Glomerular visceral epithelial cell (primary cell): ENCODE measurements around the gene RBM19.
"Not testable (repeated sequence)": the region's sequence is repeated elsewhere in the genome, so short reads cannot be mapped to it uniquely, and the experiment has no call there.

Experiments
- DNase-seq: peaks from one replicate; pipeline ENCODE4 v3.0.0-alpha.2; 2016; ENCODE audit errors: extremely low spot score

The RBM19 gene

DNA sequence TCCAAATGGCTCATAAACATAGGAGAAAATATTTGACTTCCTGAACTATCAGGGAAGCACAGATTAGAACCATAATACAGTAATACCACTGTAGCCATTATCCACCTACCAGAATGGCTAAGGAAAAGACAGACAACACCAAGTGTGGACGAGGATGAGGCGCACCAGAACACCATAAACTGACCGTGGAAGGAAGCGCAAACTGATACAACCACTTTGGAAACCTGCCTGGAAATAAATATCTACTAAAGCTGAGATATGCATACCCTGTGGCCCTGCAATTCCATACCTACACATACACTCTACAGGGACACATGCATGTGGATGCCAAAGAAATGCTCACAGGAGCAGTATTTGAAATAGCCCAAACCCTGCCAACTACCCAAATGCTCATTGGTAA lies 60.3 kb downstream of the RBM19 start:
- no peak for DNase-seq

DNA sequence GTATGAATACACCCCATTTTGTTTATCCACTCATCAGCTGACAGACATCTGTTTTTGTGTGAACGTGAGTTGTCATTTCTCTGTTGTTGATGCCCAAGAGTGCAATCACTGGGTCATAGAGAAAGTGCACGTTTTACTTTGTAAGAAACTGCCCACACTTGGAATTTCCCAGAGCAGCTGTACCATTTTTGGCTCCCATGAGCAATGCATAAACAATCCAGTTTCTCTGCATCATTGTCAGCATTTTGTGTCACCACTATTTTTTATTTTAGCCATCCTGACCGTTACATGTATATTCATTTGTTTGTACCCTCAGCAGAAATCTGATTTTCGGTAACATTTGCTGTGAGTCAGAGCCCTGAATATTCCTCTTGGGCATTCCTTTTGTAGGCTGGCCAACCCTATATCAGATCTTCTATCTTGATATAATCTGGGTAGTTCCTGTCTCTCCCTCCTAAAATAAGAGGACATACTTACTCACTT lies 62.7 kb downstream of the RBM19 start:
- DNase-seq = no peak

DNA sequence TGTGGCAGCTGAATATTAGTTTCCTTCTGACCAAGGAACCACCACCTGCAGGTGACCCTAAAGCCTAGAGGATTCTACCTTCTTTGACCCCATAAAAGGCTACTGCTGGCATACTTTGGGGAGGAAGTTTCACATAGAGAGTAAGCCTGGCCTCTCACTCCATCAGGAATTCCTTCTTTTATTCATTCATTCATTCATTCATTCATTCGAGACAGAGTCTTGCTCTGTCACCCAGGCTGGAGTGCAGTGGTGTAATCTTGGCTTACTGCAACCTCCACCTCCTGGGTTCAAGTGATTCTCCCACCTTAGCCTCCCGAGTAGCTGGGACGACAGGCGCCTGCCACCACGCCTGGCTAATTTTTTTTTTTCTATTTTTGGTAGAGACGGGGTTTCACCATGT lies 64.8 kb downstream of the RBM19 start:
- not testable (repeated sequence) for DNase-seq

- no peak for DNase-seq
Measured at GRCh38 chr12:113900716-113901115, 65.4 kb downstream of the RBM19 start.

GRCh38 chr12:113899561-113900471 lies 66.3 kb downstream of the RBM19 start:
- no peak for DNase-seq

- no peak for DNase-seq
Measured at GRCh38 chr12:113899042-113899560, 67.0 kb downstream of the RBM19 start.

GRCh38 chr12:113898466-113898865 lies 67.7 kb downstream of the RBM19 start:
- DNase-seq = no peak

GRCh38 chr12:113897406-113897805 lies 68.7 kb downstream of the RBM19 start:
- no peak for DNase-seq

DNA sequence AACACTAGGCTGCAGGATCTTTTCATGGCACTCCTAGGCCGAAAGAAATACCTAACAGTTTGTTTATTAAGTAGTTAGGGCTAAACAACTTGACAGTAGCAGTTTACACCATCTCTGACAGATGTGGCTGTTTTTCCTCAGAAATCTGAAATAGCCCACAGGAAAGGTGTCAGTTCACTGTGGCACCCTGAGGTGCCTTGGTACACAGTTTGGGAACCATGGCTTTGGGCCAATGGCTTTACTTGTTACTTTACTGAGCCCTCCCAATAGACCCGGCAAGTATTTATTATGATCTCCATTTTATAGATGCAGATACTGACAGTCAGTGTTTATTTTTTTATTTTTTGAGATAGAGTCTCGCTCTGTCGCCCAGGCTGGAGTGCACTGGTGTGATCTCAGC lies 69.3 kb downstream of the RBM19 start:
- DNase-seq = no peak

- DNase-seq = no peak
Measured at GRCh38 chr12:113896194-113896593, 69.9 kb downstream of the RBM19 start.

DNA sequence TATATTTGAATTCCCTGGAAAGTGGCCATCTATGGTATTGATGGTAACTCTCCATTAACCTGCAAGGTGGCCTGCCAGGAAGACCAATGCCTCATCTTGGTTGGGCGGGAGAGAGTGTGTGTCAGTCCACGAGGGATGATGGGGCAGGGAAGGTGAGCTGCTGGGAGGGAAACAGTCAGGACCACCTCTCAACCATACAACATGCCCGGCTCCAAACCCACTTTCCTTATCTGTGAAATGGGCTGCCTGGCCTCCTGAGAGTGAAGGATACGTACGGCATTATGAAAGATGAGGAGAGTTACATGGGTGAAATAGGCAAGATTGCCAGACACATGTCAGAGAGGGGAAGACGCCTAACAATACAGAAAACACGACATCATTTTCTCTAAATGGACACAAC lies 70.9 kb downstream of the RBM19 start:
- no peak for DNase-seq

DNA sequence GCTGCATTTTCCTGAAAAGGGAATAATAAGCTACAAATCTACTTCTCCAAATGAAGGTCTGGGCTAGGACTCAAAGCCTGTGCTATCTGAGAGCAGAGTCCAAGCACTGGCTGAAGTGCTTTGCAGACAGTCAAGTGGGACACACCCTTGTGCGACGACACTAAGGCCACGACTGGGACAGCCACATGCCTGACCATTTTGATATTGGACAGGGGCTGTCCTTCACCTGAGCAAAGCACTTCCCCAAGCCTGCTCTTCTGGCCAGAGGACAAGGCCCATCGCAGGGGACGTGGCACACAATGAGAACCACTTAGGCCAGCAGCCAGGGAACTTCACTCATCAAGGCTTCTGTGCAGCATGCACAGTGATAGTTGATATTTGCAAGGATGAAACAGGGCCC lies 71.4 kb downstream of the RBM19 start:
- no peak for DNase-seq

DNA sequence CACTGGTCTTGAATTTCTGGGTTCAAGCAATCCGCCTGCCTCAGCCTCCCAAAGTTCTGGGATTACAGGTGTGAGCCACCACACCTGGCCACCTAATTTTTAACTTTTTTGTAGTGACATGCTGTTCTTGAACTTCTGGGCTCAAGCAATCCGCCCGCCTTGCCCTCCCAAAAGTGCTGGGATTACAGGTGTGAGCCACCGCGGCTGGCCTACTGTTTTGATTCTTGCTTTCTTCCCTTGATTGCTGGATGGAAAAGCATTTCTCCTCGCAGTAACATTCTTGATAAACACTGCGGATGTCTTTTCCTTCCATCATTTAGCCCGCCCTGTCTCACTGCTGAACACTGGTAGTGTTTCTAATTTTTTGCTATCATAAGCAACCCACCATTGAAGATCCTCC lies 72.9 kb downstream of the RBM19 start:
- no peak for DNase-seq

DNA sequence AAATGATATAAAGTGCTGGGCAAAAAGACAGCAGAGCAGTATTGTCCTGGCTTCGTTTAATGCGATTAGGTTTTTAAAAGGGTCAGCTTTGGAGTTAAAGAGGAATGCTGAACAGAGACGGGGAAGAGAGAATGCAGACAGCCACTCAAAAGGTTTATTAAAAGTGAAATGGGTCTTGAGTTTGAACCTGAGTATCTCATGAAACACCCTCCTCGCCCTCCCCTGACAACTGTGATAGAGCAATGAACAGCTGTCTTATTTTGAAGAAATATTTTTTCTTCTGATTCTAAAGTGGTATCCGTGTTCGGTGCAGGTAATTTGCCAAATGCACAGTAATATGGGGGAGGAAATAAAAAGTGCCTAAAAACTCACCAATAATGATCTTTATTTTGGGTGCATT lies 73.6 kb downstream of the RBM19 start:
- no peak for DNase-seq

DNA sequence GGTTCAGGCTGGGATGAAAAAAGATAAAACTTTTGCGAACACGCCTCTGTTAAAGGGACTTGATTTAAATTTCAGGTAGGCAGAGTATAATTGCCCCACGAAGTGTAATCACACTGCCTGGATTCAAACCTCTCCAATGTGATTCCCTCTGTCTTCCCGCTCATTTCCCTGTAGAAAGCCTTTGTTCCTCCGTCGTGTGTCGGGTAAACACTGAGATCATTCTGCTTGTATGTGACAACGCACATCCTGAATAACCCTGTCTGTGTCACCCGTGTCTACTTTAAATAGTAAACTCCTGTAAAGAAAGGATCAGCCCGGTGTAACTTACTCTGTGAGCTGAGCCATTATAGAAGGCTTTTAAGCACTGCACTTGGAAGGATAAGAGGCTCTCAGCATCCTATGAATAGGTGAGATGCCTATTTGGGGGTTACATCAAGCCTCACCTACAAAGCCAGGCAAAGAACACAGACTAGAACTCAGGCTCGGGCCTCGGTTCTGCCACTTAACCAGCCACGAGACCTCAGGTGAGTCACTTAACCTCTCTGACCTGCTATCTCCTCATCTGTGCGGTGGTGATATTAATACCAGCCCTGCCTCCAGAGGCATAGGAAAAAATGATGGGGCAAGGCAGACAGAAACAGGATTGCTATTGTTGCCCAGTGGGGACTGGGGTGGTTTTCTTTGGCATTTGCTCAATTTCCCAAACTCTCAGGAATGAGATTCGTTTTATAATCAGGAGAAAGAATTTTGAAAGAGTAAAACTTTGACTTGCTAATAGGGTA lies 74.2 kb downstream of the RBM19 start:
- no peak for DNase-seq

DNA sequence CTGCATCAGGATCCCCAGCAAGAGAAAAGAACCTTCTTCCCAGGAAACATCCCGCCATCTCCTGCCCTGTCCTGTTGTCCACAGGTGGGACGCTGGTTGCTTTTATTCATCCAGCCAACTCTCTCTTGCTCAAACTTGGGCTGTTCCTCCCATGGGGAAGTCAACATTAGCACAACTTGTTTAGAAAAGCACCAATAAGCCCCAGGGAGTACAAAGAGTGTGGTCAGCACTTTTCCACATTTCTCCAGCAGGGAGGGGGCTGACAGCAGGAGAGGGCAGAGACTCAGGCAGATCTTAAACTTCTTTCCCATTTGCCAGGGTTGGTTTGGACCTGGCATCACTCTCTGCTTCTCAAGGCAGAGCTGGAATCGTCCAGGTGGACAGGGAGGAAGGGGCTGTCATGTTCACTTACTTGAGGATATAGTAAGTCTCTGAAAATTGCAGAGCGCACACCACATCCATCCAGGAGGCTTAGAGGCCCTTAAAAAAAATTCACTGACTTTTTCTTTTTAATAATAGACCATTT lies 74.9 kb downstream of the RBM19 start:
- DNase-seq = no peak

GRCh38 chr12:113889891-113890581 lies 76.1 kb downstream of the RBM19 start:
- no peak for DNase-seq

DNA sequence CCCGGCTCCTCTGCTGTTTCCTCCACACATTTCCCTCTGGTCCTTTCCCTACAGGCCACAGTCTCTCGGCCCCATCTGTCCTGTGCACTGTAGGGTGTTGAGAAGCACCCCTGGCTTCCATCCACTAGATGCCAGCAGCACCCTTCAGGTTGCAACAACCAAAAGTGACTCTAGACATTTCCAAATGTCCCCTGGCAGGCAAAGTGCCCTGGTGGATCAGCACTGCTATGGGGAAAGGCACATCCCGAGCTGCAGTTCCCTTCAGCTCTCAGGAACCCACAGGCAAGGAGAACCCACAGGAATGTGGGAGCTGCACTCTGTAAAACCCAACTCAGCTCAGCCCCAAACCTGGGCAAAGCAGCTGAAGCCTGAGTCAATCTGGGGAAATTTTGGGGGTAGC lies 77.0 kb downstream of the RBM19 start:
- DNase-seq = peak; percentile 13

DNA sequence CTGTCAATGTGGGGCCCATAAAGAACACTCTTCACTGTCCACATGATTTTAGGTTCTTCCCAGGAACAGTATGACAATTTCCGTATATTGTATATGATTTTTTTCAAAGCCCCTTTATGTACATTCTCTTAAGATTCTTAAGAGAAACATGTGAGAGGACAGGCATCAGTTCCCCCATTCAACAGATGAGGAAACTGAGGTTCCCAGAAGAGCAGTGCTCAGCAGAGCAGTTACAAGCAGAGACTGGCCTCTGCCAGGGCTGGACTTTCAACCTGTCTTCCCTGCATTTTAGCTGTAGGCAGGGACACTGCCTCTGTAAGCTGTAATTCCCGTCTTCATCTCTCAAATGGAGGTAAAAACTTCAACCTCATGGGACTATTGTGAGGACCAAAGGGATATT lies 77.7 kb downstream of the RBM19 start:
- no peak for DNase-seq

DNA sequence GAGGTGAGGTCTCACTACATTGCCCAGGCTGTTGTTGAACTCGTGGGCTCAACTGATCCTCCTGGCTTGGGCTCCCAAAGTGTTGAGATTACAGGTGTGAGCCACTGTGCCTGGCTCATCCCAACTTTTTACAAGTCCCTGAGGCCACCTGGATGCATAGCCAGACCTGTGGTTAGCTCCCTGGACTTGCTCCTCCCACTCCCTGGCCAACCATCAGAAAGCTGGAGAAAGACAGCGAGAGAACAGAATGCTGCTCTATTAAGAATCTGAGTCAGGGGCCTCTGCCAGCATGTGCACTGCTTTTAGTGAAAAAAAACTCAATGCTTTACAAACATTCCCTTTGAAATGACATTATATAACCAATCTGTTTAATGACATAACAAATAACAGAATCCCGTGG lies 78.2 kb downstream of the RBM19 start:
- DNase-seq = no peak

GRCh38 chr12:113886721-113887120 lies 79.4 kb downstream of the RBM19 start:
- DNase-seq = no peak

DNA sequence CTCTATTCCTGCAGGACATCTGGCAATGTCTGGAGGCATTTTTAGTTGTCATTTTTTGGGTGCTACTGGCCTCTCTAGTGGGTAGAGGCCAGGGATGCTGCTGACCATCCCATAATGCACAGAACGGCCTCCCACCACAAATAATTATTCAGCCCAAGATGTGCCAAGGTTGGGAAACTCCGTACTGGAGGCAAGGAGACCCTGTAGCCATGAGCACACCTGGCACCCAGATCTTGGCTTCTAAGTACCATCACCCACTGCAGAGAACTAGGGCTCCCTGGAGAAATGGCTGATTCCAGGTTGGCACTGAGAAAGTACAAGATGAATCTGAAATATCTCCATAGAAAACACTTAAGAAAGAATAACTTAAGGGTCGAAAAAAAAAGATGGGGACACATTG lies 81.7 kb downstream of the RBM19 start:
- DNase-seq = no peak
